HepG2 (cell line): ENCODE measurements around the gene RAPGEF5. TPM values are rescaled to one million over a fixed set of nuclear protein-coding genes. Genes with fewer than 3 reads are reported as not detected.

ENCODE experiments used
- ATAC-seq: fragments of 200-7000 bp; cut with Tn5 transposase; 3 replicates; pipeline ENCODE4 v1.9.1; 2020; ENCODE audit warnings: mild to moderate bottlenecking, moderate library complexity
- BruUV-seq: library from RNA; stranded (reverse); fragments of 400-500 nt; replicated peaks from 2 replicates; lab custom pipeline; 2021; lab: Mats Ljungman, UMichigan
- CTCF ChIA-PET: fragments of 300-600 bp; formaldehyde crosslinking; extraction: SDS; loops from one replicate; lab custom pipeline; 2021; ENCODE audit warnings: low total read pairs, inconsistent platforms, low intra/inter-chr PET ratio; lab: Yijun Ruan, JAX
- POLR2A ChIA-PET: fragments of 350-600 bp; sonication (Branson Sonifier 250); formaldehyde crosslinking; loops from one replicate; lab custom pipeline; 2020; ENCODE audit warnings: antibody characterized with exemption, inconsistent platforms; lab: Yijun Ruan, JAX
- DNase-seq: peaks from one replicate; pipeline ENCODE4 v3.0.0-alpha.2; 2015; ENCODE audit warnings: low spot score
- FAIRE-seq: peaks from 3 replicates; lab custom pipeline; 2011; peaks lifted over from hg19 to GRCh38; lab: Jason Lieb, UNC
- H2AFZ ChIP-seq: one replicate; pipeline ENCODE4 v1.6.1; 2011; ENCODE audit warnings: low read length, inconsistent platforms
- H3K27ac ChIP-seq: fragments of 300-600 bp; 3 replicates; pipeline ENCODE4 v1.8.0; 2011; ENCODE audit warnings: mixed run types, mild to moderate bottlenecking, mixed read lengths, low read length, inconsistent platforms; ENCODE audit not compliant: insufficient read depth; ENCODE audit errors: extremely low read length
- H3K27me3 ChIP-seq, 2 experiments: fragments of 200-600 bp in 1 of 2; 2 replicates in 1 of 2; 3 replicates in 1 of 2; pipeline versions ENCODE4 v1.6.0 to v1.8.0; 2011; ENCODE audit warnings: low read length in 2 of 2, mild to moderate bottlenecking in 2 of 2, moderate library complexity in 2 of 2, inconsistent platforms in 1 of 2; ENCODE audit not compliant: insufficient read depth in 2 of 2, control insufficient read depth in 1 of 2
- H3K36me3 ChIP-seq, 2 experiments: fragments of 200-600 bp in 1 of 2; replicated peaks in 1 of 2; 2 replicates in 1 of 2; 3 replicates in 1 of 2; pipeline versions ENCODE4 v1.5.1 to v1.8.0; 2011; ENCODE audit warnings: low read length in 2 of 2, inconsistent platforms in 1 of 2; ENCODE audit not compliant: insufficient read depth in 2 of 2, control insufficient read depth in 1 of 2
- H3K4me1 ChIP-seq: 2 replicates; pipeline ENCODE4 v1.5.1; 2012; ENCODE audit warnings: low read length, inconsistent platforms; ENCODE audit not compliant: insufficient read depth
- H3K4me2 ChIP-seq: 2 replicates; pipeline ENCODE4 v1.6.0; 2011; ENCODE audit warnings: low read depth, low read length, inconsistent platforms
- H3K4me3 ChIP-seq, 3 experiments: fragments of 200-600 bp in 1 of 3; sonication (generic), shearing (Covaris generic) in 1 of 3; replicated peaks in 1 of 3; 2 replicates each; pipeline ENCODE4 v1.5.1; 2011 to 2016; ENCODE audit warnings: low read length in 3 of 3, inconsistent platforms in 2 of 3, low read depth in 2 of 3, mild to moderate bottlenecking in 2 of 3, control low read depth in 1 of 3, mixed read lengths in 1 of 3; ENCODE audit not compliant: insufficient read depth in 1 of 3
- H3K79me2 ChIP-seq: one replicate; pipeline ENCODE4 v1.6.1; 2011; ENCODE audit warnings: low read length, inconsistent platforms; ENCODE audit not compliant: insufficient read depth
- H3K9ac ChIP-seq: 2 replicates; pipeline ENCODE4 v1.6.0; 2011; ENCODE audit warnings: mild to moderate bottlenecking, low read depth, low read length, inconsistent platforms; ENCODE audit not compliant: insufficient read depth
- H3K9me3 ChIP-seq: 2 replicates; pipeline ENCODE4 v1.5.1; 2012; ENCODE audit warnings: mild to moderate bottlenecking, low read length
- H4K20me1 ChIP-seq: 2 replicates; pipeline ENCODE4 v1.6.0; 2011; ENCODE audit warnings: inconsistent platforms, mild to moderate bottlenecking, low read length, moderate library complexity; ENCODE audit not compliant: insufficient read depth
- GABPA ChIP-seq, 2 experiments: IDR thresholded peaks; 2 replicates each; pipeline ENCODE4 v1.6.1; 2011 to 2016; ENCODE audit warnings: low read depth in 2 of 2, low read length in 1 of 2, missing biosample characterization in 1 of 2, missing genetic modification characterization in 1 of 2
- KMT2B ChIP-seq: IDR thresholded peaks from 2 replicates; pipeline ENCODE4 v1.6.1; 2016; ENCODE audit warnings: missing genetic modification reagents, missing compliant biosample characterization
- MATR3 ChIP-seq: sonication (generic); formaldehyde crosslinking; IDR thresholded peaks from 2 replicates; pipeline ENCODE4 v1.4.0; 2020; ENCODE audit warnings: missing genetic modification reagents
- MIER2 ChIP-seq: IDR thresholded peaks from 2 replicates; pipeline ENCODE4 v1.6.1; 2016; ENCODE audit warnings: missing biosample characterization, missing genetic modification reagents
- MTA3 ChIP-seq: sonication (generic); formaldehyde crosslinking; IDR thresholded peaks from 2 replicates; pipeline ENCODE4 v1.4.0; 2020; ENCODE audit warnings: missing genetic modification reagents
- NFYB ChIP-seq: sonication (generic); formaldehyde crosslinking; IDR thresholded peaks from 2 replicates; pipeline ENCODE4 v1.4.0; 2020; ENCODE audit warnings: missing genetic modification reagents
- PLRG1 ChIP-seq: fragments of 450-650 bp; conservative IDR thresholded peaks from 2 replicates; pipeline ENCODE4 v1.6.1; 2016
- SP4 ChIP-seq: sonication (generic); formaldehyde crosslinking; IDR thresholded peaks from 2 replicates; pipeline ENCODE4 v1.8.1; 2023; ENCODE audit warnings: mild to moderate bottlenecking, missing genetic modification reagents
- ZNF788 ChIP-seq: sonication (generic); formaldehyde crosslinking; IDR thresholded peaks from 2 replicates; pipeline ENCODE4 v1.5.0; 2020; ENCODE audit warnings: mild to moderate bottlenecking, missing genetic modification reagents, borderline replicate concordance
- ZNF878 ChIP-seq: sonication (generic); formaldehyde crosslinking; IDR thresholded peaks from 2 replicates; pipeline ENCODE4 v1.8.1; 2023; ENCODE audit warnings: mild to moderate bottlenecking, missing genetic modification reagents, moderate library complexity
- WGBS: methylation state at CpG from one replicate; pipeline ENCODE4 v1.1.6; 2017; ENCODE audit warnings: low lambda C conversion rate; 5-methylcytosine and 5-hydroxymethylcytosine counted together
- in situ Hi-C: cut with HindIII; loops from 2 replicates; pipeline ENCODE4 v1.10.0; 2017; ENCODE audit warnings: low pct_unique_long_range_greater_than_20kb; ENCODE audit not compliant: extremely low pct_ligation_motif_present
- intact Hi-C: fragments of 100-400 bp; cut with micrococcal nuclease; formaldehyde crosslinking; loops from one replicate; pipeline ENCODE4 v1.10.0; 2022; ENCODE audit not compliant: unreplicated experiment
- polyA plus RNA-seq, 8 experiments: library from polyadenylated mRNA; depleted of rRNA in 3 of 8; stranded (reverse) in 7 of 8; unstranded in 1 of 8; fragments of >200 nt; fragmentation: Illumina TruSeq in 4 of 8; extraction: Trizol in 4 of 8; gene quantifications; 2 replicates each; pipeline versions ENCODE4 v1.2.1 to v1.2.3, GENCODE V29; 2011 to 2016; ENCODE audit warnings: low read depth in 4 of 8, missing spikeins in 1 of 8, mixed read lengths in 1 of 8; ENCODE audit not compliant: insufficient read depth in 1 of 8
- total RNA-seq, 5 experiments: library from RNA; depleted of rRNA; stranded (reverse); fragments of >200 nt; fragmentation: Illumina TruSeq; extraction: Trizol; gene quantifications; 2 replicates each; pipeline ENCODE4 v1.2.3, GENCODE V29; 2016; ENCODE audit warnings: low read depth in 1 of 5
- TF ChIP-seq, protein P1 (sequence below): sonication (generic); formaldehyde crosslinking; conservative IDR thresholded peaks from 2 replicates; pipeline ENCODE4 v1.4.0; 2020; ENCODE audit warnings: missing genetic modification reagents

The RAPGEF5 gene
- total and polyA plus RNA-seq, 2 of the 13 experiments (the other 11 are each of a cell fraction or from before 2014, with no cell fraction given) = 17.1 to 23.4 TPM

DNA sequence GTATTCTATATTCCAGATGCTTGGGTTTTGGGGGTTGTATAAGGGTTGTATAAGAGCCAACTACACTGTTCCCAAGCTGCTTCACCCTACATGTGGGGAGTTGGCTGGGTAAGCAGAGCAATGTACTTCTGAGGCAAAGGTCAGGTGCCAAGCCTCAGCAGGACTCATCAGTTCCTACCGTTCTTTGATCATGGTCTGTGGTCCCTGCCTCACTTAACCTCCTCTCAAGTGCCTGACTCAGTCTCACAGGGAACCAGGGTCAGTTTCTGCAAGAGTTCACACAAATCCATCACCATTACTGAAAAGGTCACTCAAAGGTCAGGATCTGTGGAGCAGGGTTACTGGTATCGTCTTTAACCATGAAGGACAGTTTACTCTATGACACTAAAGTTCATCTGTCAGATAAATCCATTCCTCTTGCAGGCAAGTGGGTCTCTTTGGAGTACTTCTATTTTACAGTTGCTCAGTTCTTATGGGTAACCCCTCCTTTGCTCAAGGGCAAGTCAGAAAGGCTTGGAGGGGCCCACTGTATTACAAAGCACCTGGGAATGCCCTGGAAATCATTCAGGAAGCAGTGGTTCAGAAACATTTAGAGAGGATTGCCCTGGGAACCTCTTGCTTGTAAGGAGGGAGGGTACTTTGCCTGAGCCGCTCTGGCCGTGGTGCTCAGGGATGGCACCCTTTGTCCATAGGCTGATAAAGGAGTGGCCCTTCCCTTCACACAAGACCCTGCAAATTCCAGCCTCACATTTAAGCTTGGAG is 227.0 kb downstream of the RAPGEF5 start:
- H3K27ac ChIP-seq = no peak overlapping the region
- BruUV-seq = no TSS peak
- peaks cover 20 to 62% of the 10 kb centered on the region in 2 experiments for H3K36me3 ChIP-seq
- H3K79me2 ChIP-seq = no peaks in the 10 kb centered on the region
- FAIRE-seq = no peak
- no peak for TF ChIP-seq MIER2 (CRISPR knock-in tag)
- TF ChIP-seq KMT2B (CRISPR knock-in tag) = no peak
- TF ChIP-seq, protein P1, sequence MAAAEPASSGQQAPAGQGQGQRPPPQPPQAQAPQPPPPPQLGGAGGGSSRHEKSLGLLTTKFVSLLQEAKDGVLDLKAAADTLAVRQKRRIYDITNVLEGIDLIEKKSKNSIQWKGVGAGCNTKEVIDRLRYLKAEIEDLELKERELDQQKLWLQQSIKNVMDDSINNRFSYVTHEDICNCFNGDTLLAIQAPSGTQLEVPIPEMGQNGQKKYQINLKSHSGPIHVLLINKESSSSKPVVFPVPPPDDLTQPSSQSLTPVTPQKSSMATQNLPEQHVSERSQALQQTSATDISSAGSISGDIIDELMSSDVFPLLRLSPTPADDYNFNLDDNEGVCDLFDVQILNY (CRISPR knock-in tag) = no peak
- no peak for TF ChIP-seq NFYB (CRISPR knock-in tag)
- no peak for TF ChIP-seq ZNF878 (CRISPR knock-in tag)
- TF ChIP-seq SP4 (CRISPR knock-in tag) = no peak
- no peak for TF ChIP-seq GABPA (IDR thresholded peaks at IDR 0.05; ENCODE audit: low read depth, low read length)
- TF ChIP-seq GABPA (CRISPR knock-in tag; IDR thresholded peaks at IDR 0.05; ENCODE audit: low read depth) = no peak
- TF ChIP-seq MATR3 (CRISPR knock-in tag) = no peak
- TF ChIP-seq ZNF788 = no peak
- no peak for TF ChIP-seq PLRG1
- TF ChIP-seq MTA3 (CRISPR knock-in tag) = no peak
- H3K4me2 ChIP-seq = no peak overlapping the region
- WGBS = 88% methylated on average over 2 of the region's 4 CpGs
- H3K9ac ChIP-seq = no peak overlapping the region
- H3K4me3 ChIP-seq = no peak overlapping the region
- in situ Hi-C loops = no loop called here
- H3K4me1 ChIP-seq = no peaks in the 10 kb centered on the region
- intact Hi-C loops = loop anchor here (10.0 kb wide), 1 partner anchor 135 kb away; no protein-coding TSS in a partner anchor
- POLR2A ChIA-PET = no interaction called here
- CTCF ChIA-PET = no interaction called here
- H3K9me3 ChIP-seq = no peaks in the 10 kb centered on the region
- ATAC-seq = peak; percentile 25; the same call in 2 of the 3 replicates
- no peaks in the 10 kb centered on the region for H3K27me3 ChIP-seq
- DNase-seq = no peak
- no peak overlapping the region for H2AFZ ChIP-seq
- no peaks in the 10 kb centered on the region for H4K20me1 ChIP-seq
